SK-N-SH (cell line): ENCODE measurements around the gene NPEPL1. TPM values are rescaled to one million over a fixed set of nuclear protein-coding genes. Genes with fewer than 3 reads are reported as not detected.

Experiments
- CTCF ChIA-PET: fragments of 300-600, 350-600 bp; formaldehyde crosslinking; extraction: SDS; loops from one replicate; lab custom pipeline; 2021; lab: Yijun Ruan, JAX
- POLR2A ChIA-PET: fragments of 350-600 bp; sonication (Branson Sonifier 250); formaldehyde crosslinking; extraction: SDS; loops from one replicate; lab custom pipeline; 2020; ENCODE audit warnings: antibody characterized with exemption, inconsistent platforms; lab: Yijun Ruan, JAX
- DNase-seq: peaks from one replicate; pipeline ENCODE4 v3.0.0; 2012
- H2AFZ ChIP-seq: fragments of 200-600 bp; sonication (generic); 2 replicates; pipeline ENCODE4 v1.8.1; 2016; ENCODE audit warnings: antibody characterized with exemption, mild to moderate bottlenecking, low read depth
- H3F3A ChIP-seq: fragments of 200-600 bp; sonication (generic); replicated peaks from 2 replicates; pipeline ENCODE3; 2016; ENCODE audit warnings: antibody characterized with exemption, mild to moderate bottlenecking; ENCODE audit not compliant: insufficient read depth
- H3K27ac ChIP-seq, 2 experiments: fragments of 200-500 bp in 1 of 2; fragments of 200-600 bp in 1 of 2; sonication (Bioruptor generic) in 1 of 2; sonication (generic), shearing (Covaris generic) in 1 of 2; 2 replicates each; pipeline versions ENCODE4 v1.5.1 to v1.6.1; 2014 to 2016; ENCODE audit warnings: low read depth in 2 of 2, inconsistent platforms in 1 of 2, low read length in 1 of 2, mild to moderate bottlenecking in 1 of 2, mixed read lengths in 1 of 2
- H3K27me3 ChIP-seq: fragments of 200-600 bp; sonication (generic), shearing (Covaris generic); 2 replicates; pipeline ENCODE4 v1.6.1; 2016; ENCODE audit warnings: mixed run types; ENCODE audit not compliant: insufficient read depth
- H3K36me3 ChIP-seq, 2 experiments: fragments of 200-500 bp in 1 of 2; fragments of 200-600 bp in 1 of 2; sonication (Bioruptor generic) in 1 of 2; sonication (generic) in 1 of 2; replicated peaks in 1 of 2; 2 replicates each; pipeline versions ENCODE3 to v1.5.1; 2014 to 2016; ENCODE audit warnings: low read length in 1 of 2, mild to moderate bottlenecking in 1 of 2; ENCODE audit not compliant: insufficient read depth in 2 of 2, control insufficient read depth in 1 of 2
- H3K4me1 ChIP-seq, 2 experiments: fragments of 200-500 bp in 1 of 2; fragments of 200-600 bp in 1 of 2; sonication (Bioruptor generic) in 1 of 2; sonication (generic), shearing (Covaris generic) in 1 of 2; 2 replicates each; pipeline versions ENCODE4 v1.5.1 to v1.6.1; 2014 to 2016; ENCODE audit warnings: low read depth in 1 of 2, low read length in 1 of 2, mixed run types in 1 of 2; ENCODE audit not compliant: insufficient read depth in 2 of 2, control insufficient read depth in 1 of 2
- H3K4me2 ChIP-seq: fragments of 200-600 bp; sonication (generic), shearing (Covaris generic); 2 replicates; pipeline ENCODE4 v1.6.1; 2017; ENCODE audit warnings: mixed run types
- H3K4me3 ChIP-seq, 2 experiments: fragments of 200-500 bp in 1 of 2; fragments of 200-600 bp in 1 of 2; sonication (Bioruptor generic) in 1 of 2; sonication (generic), shearing (Covaris generic) in 1 of 2; 2 replicates each; pipeline versions ENCODE4 v1.5.1 to v1.8.1; 2014 to 2016; ENCODE audit warnings: low read depth in 2 of 2, inconsistent platforms in 1 of 2, low read length in 1 of 2, mild to moderate bottlenecking in 1 of 2, mixed read lengths in 1 of 2, moderate library complexity in 1 of 2
- H3K79me2 ChIP-seq: fragments of 200-600 bp; sonication (generic); 2 replicates; pipeline ENCODE4 v1.8.1; 2017; ENCODE audit warnings: mild to moderate bottlenecking; ENCODE audit not compliant: insufficient read depth
- H3K9ac ChIP-seq: fragments of 200-600 bp; sonication (generic); 2 replicates; pipeline ENCODE4 v1.6.1; 2017; ENCODE audit warnings: mixed run types
- H3K9me2 ChIP-seq: fragments of 200-600 bp; sonication (generic); 2 replicates; pipeline ENCODE4 v1.6.1; 2017; ENCODE audit warnings: mixed run types
- H3K9me3 ChIP-seq: fragments of 200-600 bp; sonication (generic); 2 replicates; pipeline ENCODE4 v1.6.1; 2017; ENCODE audit warnings: mixed run types, mild to moderate bottlenecking, moderate library complexity
- H4K20me1 ChIP-seq: fragments of 200-600 bp; sonication (generic); 2 replicates; pipeline ENCODE4 v1.6.1; 2017; ENCODE audit warnings: mild to moderate bottlenecking, mixed run types; ENCODE audit not compliant: insufficient read depth
- CTCF ChIP-seq: fragments of 200-600 bp; sonication (generic); IDR thresholded peaks from 2 replicates; pipeline ENCODE4 v1.6.1; 2017; ENCODE audit warnings: antibody characterized with exemption, mild to moderate bottlenecking, moderate library complexity
- ELF1 ChIP-seq: IDR thresholded peaks from 2 replicates; pipeline ENCODE4 v1.4.0; 2012
- EP300 ChIP-seq, 2 experiments: IDR thresholded peaks; 2 replicates each; pipeline versions ENCODE4 v1.4.0 to v1.6.1; 2012; ENCODE audit warnings: borderline replicate concordance in 1 of 2, low read depth in 1 of 2, low read length in 1 of 2
- EZH2phosphoT487 ChIP-seq: fragments of 200-600 bp; sonication (generic); IDR thresholded peaks from 2 replicates; pipeline ENCODE4 v1.6.1; 2017; ENCODE audit warnings: low read depth, mixed run types, mild to moderate bottlenecking, antibody characterized with exemption, moderate library complexity, borderline replicate concordance
- MXI1 ChIP-seq: IDR thresholded peaks from 2 replicates; pipeline ENCODE4 v1.6.1; 2012; ENCODE audit warnings: mild to moderate bottlenecking, low read depth, low read length, improper control_type of control experiment
- NRF1 ChIP-seq: IDR thresholded peaks from 2 replicates; pipeline ENCODE4 v1.6.1; 2012; ENCODE audit warnings: low read depth, mild to moderate bottlenecking, low read length
- RAD21 ChIP-seq: IDR thresholded peaks from 2 replicates; pipeline ENCODE4 v1.6.1; 2012; ENCODE audit warnings: mild to moderate bottlenecking, low read length
- RCOR1 ChIP-seq: fragments of 150-350 bp; IDR thresholded peaks from 2 replicates; pipeline ENCODE4 v1.6.1; 2017; ENCODE audit warnings: antibody characterized with exemption, low read length
- RFX5 ChIP-seq: IDR thresholded peaks from 2 replicates; pipeline ENCODE4 v1.6.1; 2012; ENCODE audit warnings: mild to moderate bottlenecking, improper control_type of control experiment, low read length
- RXRA ChIP-seq: IDR thresholded peaks from 2 replicates; pipeline ENCODE4 v1.4.0; 2012; ENCODE audit warnings: low read depth, mild to moderate bottlenecking, borderline replicate concordance
- SIN3A ChIP-seq: IDR thresholded peaks from 2 replicates; pipeline ENCODE4 v1.6.1; 2012; ENCODE audit warnings: low read depth, mild to moderate bottlenecking, low read length, moderate library complexity, borderline replicate concordance
- SMC3 ChIP-seq: IDR thresholded peaks from 2 replicates; pipeline ENCODE4 v1.6.1; 2012; ENCODE audit warnings: low read depth, low read length, improper control_type of control experiment
- TAF1 ChIP-seq: IDR thresholded peaks from 2 replicates; pipeline ENCODE4 v1.6.1; 2012; ENCODE audit warnings: low read depth, mild to moderate bottlenecking, low read length, moderate library complexity, borderline replicate concordance
- TEAD4 ChIP-seq: IDR thresholded peaks from 2 replicates; pipeline ENCODE4 v1.4.0; 2012; ENCODE audit warnings: mild to moderate bottlenecking, borderline replicate concordance; ENCODE audit not compliant: insufficient read depth
- WGBS: methylation state at CpG from one replicate; pipeline ENCODE4 v1.1.6; 2017; ENCODE audit warnings: low lambda C conversion rate; 5-methylcytosine and 5-hydroxymethylcytosine counted together
- polyA plus RNA-seq, 3 experiments: library from polyadenylated mRNA; depleted of rRNA; stranded (reverse); fragments of >200 nt; gene quantifications; 2 replicates each; pipeline ENCODE4 v1.2.3, GENCODE V29; 2012
- TF ChIP-seq, protein P1 (sequence below): IDR thresholded peaks from 2 replicates; pipeline ENCODE4 v1.4.0; 2012; ENCODE audit warnings: low read depth

NPEPL1 gene
- polyA plus RNA-seq, 1 of the 3 experiments (the other 2 are of a cell fraction) = 2.8 TPM

- 94% methylated on average over 10 of the region's 23 CpGs for WGBS
Measured at GRCh38 chr20:58716476-58717277, 24.1 kb downstream of the NPEPL1 start.

More at GRCh38 chr20:58716476-58717277, 24.1 kb downstream of the NPEPL1 start:
- Histone ChIP-seq H3K9me3 (no peaks in the 10 kb centered on the region), H2AFZ (no peak overlapping the region), H4K20me1 (no peaks in the 10 kb centered on the region), H3K4me3 (no peak overlapping the region), H3K9me2 (no peaks in the 10 kb centered on the region), H3K36me3 (no peaks in the 10 kb centered on the region), H3K4me1 (peaks cover 0 to 5% of the 10 kb centered on the region in 2 experiments; a peak in 1 of 4 replicates), H3K27ac (no peak overlapping the region; a peak in 1 of 4 replicates), H3K79me2 (no peaks in the 10 kb centered on the region), H3F3A (no peaks in the 10 kb centered on the region), H3K9ac (no peak overlapping the region), H3K27me3 (no peaks in the 10 kb centered on the region), H3K4me2 (no peak overlapping the region)
- ChIA-PET CTCF (interaction anchor here (0.7 to 1.5 kb wide), 2 partner anchors 13 to 18 kb away, joined by 3 read pairs; no protein-coding TSS in a partner anchor), POLR2A (interaction anchor here (0.6 kb wide), 1 partner anchor 358 kb away, joined by 4 read pairs; no protein-coding TSS in a partner anchor)
- no peak for TF ChIP-seq RXRA
- no peak for TF ChIP-seq TEAD4
- TF ChIP-seq RFX5 = no peak
- no peak for TF ChIP-seq EP300 (IDR thresholded peaks at IDR 0.05; ENCODE audit: borderline replicate concordance in 1 of 2, low read depth in 1 of 2, low read length in 1 of 2)
- TF ChIP-seq SMC3 = no peak
- TF ChIP-seq EZH2phosphoT487 = no peak
- no peak for TF ChIP-seq CTCF
- TF ChIP-seq MXI1 = no peak
- TF ChIP-seq NRF1 = no peak
- no peak for TF ChIP-seq TAF1
- TF ChIP-seq, protein P1, sequence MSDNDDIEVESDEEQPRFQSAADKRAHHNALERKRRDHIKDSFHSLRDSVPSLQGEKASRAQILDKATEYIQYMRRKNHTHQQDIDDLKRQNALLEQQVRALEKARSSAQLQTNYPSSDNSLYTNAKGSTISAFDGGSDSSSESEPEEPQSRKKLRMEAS = no peak
- TF ChIP-seq ELF1 = no peak
- TF ChIP-seq SIN3A = no peak
- no peak for TF ChIP-seq RAD21
- no peak for TF ChIP-seq RCOR1
- peak; percentile 56 for DNase-seq
